Measurements from ENCODE around the gene TDRD7.

The TDRD7 gene

DNA sequence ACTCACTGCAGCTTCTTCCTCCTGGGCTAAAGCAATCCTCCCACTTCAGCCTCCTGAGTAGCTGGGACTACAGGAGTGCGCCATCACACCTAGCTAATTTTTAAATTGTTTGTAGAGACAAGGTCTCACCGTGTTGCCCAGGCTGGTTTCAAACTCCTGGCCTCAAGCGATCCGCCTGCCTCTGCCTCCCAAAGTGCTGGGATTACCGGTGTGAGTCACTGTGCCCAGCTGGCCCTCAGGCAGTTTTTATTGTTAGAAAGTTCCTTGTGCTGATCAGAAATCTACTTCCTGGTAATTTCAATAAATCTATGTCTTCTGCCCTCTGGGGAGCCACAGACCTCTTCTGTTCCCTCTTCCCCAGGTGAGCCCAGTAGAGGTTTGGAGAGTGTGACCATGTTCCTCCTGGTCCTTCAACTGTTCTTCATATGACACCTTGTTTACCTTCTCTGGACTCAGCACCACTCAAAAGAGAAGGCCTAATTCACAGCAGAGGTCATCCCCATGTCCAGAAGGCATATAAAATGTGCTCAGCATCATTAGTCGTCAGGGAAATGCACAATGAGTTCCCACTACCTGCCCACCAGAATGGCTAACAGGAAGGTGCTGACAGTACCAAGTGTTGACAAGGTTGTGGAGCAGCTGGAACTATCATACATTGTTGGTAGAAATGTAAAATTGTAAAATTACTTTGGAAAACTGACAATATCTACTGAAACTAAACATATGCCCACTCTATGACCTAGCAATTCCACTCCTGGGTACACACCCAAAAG is 99.9 kb downstream of the TDRD7 start:
- TF ChIP-seq SP1 (IDR thresholded peaks at IDR 0.05) (no peak), L3MBTL2 (conservative IDR thresholded peaks at IDR 0.05) (no peak), FOXM1 (IDR thresholded peaks at IDR 0.05; ENCODE audit: borderline replicate concordance) (no peak), CTBP1 (IDR thresholded peaks at IDR 0.05; ENCODE audit: borderline replicate concordance) (no peak), FOXK2 (IDR thresholded peaks at IDR 0.05) (no peak), NFRKB (IDR thresholded peaks at IDR 0.05) (no peak), BHLHE40 (IDR thresholded peaks at IDR 0.05; ENCODE audit: borderline replicate concordance) (no peak), HDGF (IDR thresholded peaks at IDR 0.05; ENCODE audit: borderline replicate concordance) (no peak), ZNF384 (IDR thresholded peaks at IDR 0.05) (no peak), SUZ12 (IDR thresholded peaks at IDR 0.05) (no peak), LEF1 (IDR thresholded peaks at IDR 0.05; ENCODE audit: borderline replicate concordance) (no peak), ELF4 (IDR thresholded peaks at IDR 0.05) (no peak), TARDBP (IDR thresholded peaks at IDR 0.05) (no peak), ARNT (IDR thresholded peaks at IDR 0.05) (no peak), FOXA1 (IDR thresholded peaks at IDR 0.05) (no peak)
- TF ChIP-seq, protein P1, sequence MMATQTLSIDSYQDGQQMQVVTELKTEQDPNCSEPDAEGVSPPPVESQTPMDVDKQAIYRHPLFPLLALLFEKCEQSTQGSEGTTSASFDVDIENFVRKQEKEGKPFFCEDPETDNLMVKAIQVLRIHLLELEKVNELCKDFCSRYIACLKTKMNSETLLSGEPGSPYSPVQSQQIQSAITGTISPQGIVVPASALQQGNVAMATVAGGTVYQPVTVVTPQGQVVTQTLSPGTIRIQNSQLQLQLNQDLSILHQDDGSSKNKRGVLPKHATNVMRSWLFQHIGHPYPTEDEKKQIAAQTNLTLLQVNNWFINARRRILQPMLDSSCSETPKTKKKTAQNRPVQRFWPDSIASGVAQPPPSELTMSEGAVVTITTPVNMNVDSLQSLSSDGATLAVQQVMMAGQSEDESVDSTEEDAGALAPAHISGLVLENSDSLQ (IDR thresholded peaks at IDR 0.05): no peak
- no peak for DNase-seq (ENCODE audit: extremely low spot score)
- ChIA-PET POLR2A (interaction anchor here (1.3 kb wide), 1 partner anchor 10 kb away, joined by 12 read pairs; the partner anchor contains the start of gene TMOD1), CTCF (no interaction called here)

GRCh38 chr9:97512966-97513560 is 101.2 kb downstream of the TDRD7 start:
- DNase-seq (ENCODE audit: extremely low spot score): no peak
- no peak for TF ChIP-seq HDGF (IDR thresholded peaks at IDR 0.05; ENCODE audit: borderline replicate concordance)
- TF ChIP-seq FOXM1 (IDR thresholded peaks at IDR 0.05; ENCODE audit: borderline replicate concordance): no peak
- TF ChIP-seq ELF4 (IDR thresholded peaks at IDR 0.05): no peak
- TF ChIP-seq SUZ12 (IDR thresholded peaks at IDR 0.05): no peak
- TF ChIP-seq ARNT (IDR thresholded peaks at IDR 0.05): no peak
- TF ChIP-seq FOXA1 (IDR thresholded peaks at IDR 0.05): no peak
- TF ChIP-seq, protein P1 (IDR thresholded peaks at IDR 0.05): no peak
- TF ChIP-seq FOXK2 (IDR thresholded peaks at IDR 0.05): no peak
- no peak for TF ChIP-seq ZNF384 (IDR thresholded peaks at IDR 0.05)
- TF ChIP-seq NFRKB (IDR thresholded peaks at IDR 0.05): no peak
- TF ChIP-seq CTBP1 (IDR thresholded peaks at IDR 0.05; ENCODE audit: borderline replicate concordance): no peak
- no peak for TF ChIP-seq TARDBP (IDR thresholded peaks at IDR 0.05)
- no peak for TF ChIP-seq L3MBTL2 (conservative IDR thresholded peaks at IDR 0.05)
- TF ChIP-seq LEF1 (IDR thresholded peaks at IDR 0.05; ENCODE audit: borderline replicate concordance): no peak
- TF ChIP-seq BHLHE40 (IDR thresholded peaks at IDR 0.05; ENCODE audit: borderline replicate concordance): no peak
- TF ChIP-seq SP1 (IDR thresholded peaks at IDR 0.05): no peak
- ChIA-PET CTCF (no interaction called here), POLR2A (no interaction called here)

DNA sequence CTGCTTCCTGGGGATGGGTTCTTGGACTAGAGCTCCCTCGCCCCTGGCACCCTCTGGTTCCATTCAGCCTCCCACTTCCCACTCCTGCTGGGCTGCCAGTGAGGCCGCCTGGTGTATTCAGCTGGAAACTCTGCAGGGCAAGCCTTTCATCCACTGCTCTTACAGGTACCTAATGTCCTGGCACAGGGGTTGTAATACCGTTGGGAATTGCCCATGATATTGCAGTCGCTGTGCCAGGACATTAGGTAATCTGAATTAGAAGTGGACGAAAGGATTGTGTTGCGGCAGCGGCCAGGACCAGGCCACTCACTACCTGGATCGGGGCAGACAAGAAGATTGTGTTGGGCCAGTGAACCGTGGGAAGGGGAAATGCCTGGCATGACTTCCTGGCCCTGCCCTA is 102.6 kb downstream of the TDRD7 start:
- POLR2A ChIA-PET: interaction anchor here (0.8 kb wide), 1 partner anchor 12 kb away, joined by 3 read pairs; no protein-coding TSS in a partner anchor
- CTCF ChIA-PET: no interaction called here
- no peak for DNase-seq (ENCODE audit: extremely low spot score)
- TF ChIP-seq ZNF384 (IDR thresholded peaks at IDR 0.05): no peak
- TF ChIP-seq HDGF (IDR thresholded peaks at IDR 0.05; ENCODE audit: borderline replicate concordance): no peak

DNA sequence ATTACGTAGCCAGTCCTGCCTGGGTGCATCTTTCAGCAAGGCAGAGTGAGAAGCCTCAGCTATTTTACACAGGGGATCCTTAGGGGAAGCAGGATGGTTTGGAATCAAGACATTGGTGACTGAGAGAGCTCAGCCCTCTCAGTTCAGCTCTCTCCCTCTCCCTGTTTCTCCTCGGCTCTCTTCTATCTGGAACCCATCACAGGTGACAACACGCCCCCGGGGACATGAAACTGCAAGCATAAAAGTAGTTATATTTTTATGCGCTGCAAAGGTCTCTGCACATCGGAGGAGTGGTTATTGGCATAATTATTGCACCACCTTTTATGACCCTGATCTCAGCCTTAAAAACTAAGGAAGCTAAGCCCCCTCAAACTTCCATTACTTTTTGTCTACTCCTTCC is 103.8 kb downstream of the TDRD7 start:
- TF ChIP-seq ARNT (IDR thresholded peaks at IDR 0.05) (no peak), HDGF (IDR thresholded peaks at IDR 0.05; ENCODE audit: borderline replicate concordance) (no peak), ZNF384 (IDR thresholded peaks at IDR 0.05) (no peak), NFRKB (IDR thresholded peaks at IDR 0.05) (no peak), FOXM1 (IDR thresholded peaks at IDR 0.05; ENCODE audit: borderline replicate concordance) (no peak), LEF1 (IDR thresholded peaks at IDR 0.05; ENCODE audit: borderline replicate concordance) (no peak), FOXK2 (IDR thresholded peaks at IDR 0.05) (no peak), ELF4 (IDR thresholded peaks at IDR 0.05) (no peak), BHLHE40 (IDR thresholded peaks at IDR 0.05; ENCODE audit: borderline replicate concordance) (no peak), FOXA1 (IDR thresholded peaks at IDR 0.05) (no peak), TARDBP (IDR thresholded peaks at IDR 0.05) (no peak), SUZ12 (IDR thresholded peaks at IDR 0.05) (no peak), SP1 (IDR thresholded peaks at IDR 0.05) (no peak), L3MBTL2 (conservative IDR thresholded peaks at IDR 0.05) (no peak), CTBP1 (IDR thresholded peaks at IDR 0.05; ENCODE audit: borderline replicate concordance) (no peak)
- TF ChIP-seq, protein P1 (IDR thresholded peaks at IDR 0.05): no peak
- POLR2A ChIA-PET: interaction anchor here (1.0 to 1.1 kb wide), 2 partner anchors 12 to 14 kb away, joined by 3 read pairs; no protein-coding TSS in a partner anchor
- CTCF ChIA-PET: interaction anchor here (0.8 kb wide), 1 partner anchor 9 kb away, joined by 4 read pairs; no protein-coding TSS in a partner anchor
- no peak for DNase-seq (ENCODE audit: extremely low spot score)

DNA sequence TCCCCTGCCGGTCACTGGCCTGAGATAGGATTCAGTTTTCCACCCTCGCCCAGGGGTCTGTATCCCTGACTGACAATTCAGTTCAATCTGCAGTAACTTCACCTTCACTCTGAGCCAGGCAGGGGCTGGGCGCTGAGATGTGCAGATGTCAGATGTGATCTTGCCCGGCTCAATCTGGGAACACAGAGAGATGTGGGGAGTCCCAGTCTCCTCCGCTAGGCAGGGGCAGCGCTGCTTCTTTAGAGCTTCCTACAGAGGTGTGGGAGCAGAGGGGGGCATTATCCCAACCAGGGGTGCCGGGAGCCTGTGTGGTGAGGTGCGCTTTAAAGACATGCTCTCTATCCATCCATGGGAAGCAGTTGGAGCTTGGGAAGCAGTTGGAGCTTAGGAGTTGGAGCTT is 104.2 kb downstream of the TDRD7 start:
- TF ChIP-seq TARDBP (IDR thresholded peaks at IDR 0.05): no peak
- no peak for TF ChIP-seq SUZ12 (IDR thresholded peaks at IDR 0.05)
- no peak for TF ChIP-seq ARNT (IDR thresholded peaks at IDR 0.05)
- TF ChIP-seq NFRKB (IDR thresholded peaks at IDR 0.05): no peak
- TF ChIP-seq, protein P1 (IDR thresholded peaks at IDR 0.05): no peak
- TF ChIP-seq FOXK2 (IDR thresholded peaks at IDR 0.05): no peak
- no peak for TF ChIP-seq LEF1 (IDR thresholded peaks at IDR 0.05; ENCODE audit: borderline replicate concordance)
- TF ChIP-seq CTBP1 (IDR thresholded peaks at IDR 0.05; ENCODE audit: borderline replicate concordance): no peak
- no peak for TF ChIP-seq ELF4 (IDR thresholded peaks at IDR 0.05)
- TF ChIP-seq HDGF (IDR thresholded peaks at IDR 0.05; ENCODE audit: borderline replicate concordance): no peak
- no peak for TF ChIP-seq FOXM1 (IDR thresholded peaks at IDR 0.05; ENCODE audit: borderline replicate concordance)
- DNase-seq (ENCODE audit: extremely low spot score): no peak
- POLR2A ChIA-PET: interaction anchor here (1.0 to 1.1 kb wide), 2 partner anchors 12 to 14 kb away, joined by 3 read pairs; no protein-coding TSS in a partner anchor
- CTCF ChIA-PET: no interaction called here
